Fibroblast of lung (primary cell): ENCODE data around the gene ITPR2. TPM values are rescaled to one million over a fixed set of nuclear protein-coding genes. Genes with fewer than 3 reads are reported as not detected.

Source experiments
- DNase-seq, 2 donors: peaks; one replicate each; pipeline versions ENCODE4 v3.0.0 to v3.0.0-alpha.2; 2010; ENCODE audit warnings: low read depth in 2 of 2
- H2AFZ ChIP-seq: 2 replicates; pipeline ENCODE4 v1.5.1; 2012; ENCODE audit warnings: low read length, control low read depth, inconsistent platforms
- H3K27ac ChIP-seq: 2 replicates; pipeline ENCODE4 v1.5.1; 2011; ENCODE audit warnings: low read length, control low read depth; ENCODE audit not compliant: insufficient read depth
- H3K27me3 ChIP-seq: 2 replicates; pipeline ENCODE4 v1.5.1; 2011; ENCODE audit warnings: mild to moderate bottlenecking, low read length; ENCODE audit not compliant: control insufficient read depth, insufficient read depth
- H3K36me3 ChIP-seq: 2 replicates; pipeline ENCODE4 v1.5.1; 2011; ENCODE audit warnings: low read length; ENCODE audit not compliant: control insufficient read depth, insufficient read depth
- H3K4me1 ChIP-seq: 2 replicates; pipeline ENCODE4 v1.5.1; 2011; ENCODE audit warnings: low read length; ENCODE audit not compliant: control insufficient read depth, insufficient read depth; ENCODE audit errors: extremely low read depth
- H3K4me2 ChIP-seq: 2 replicates; pipeline ENCODE4 v1.5.1; 2011; ENCODE audit warnings: low read length, control low read depth; ENCODE audit not compliant: insufficient read depth; ENCODE audit errors: extremely low read depth
- H3K4me3 ChIP-seq, 4 experiments: fragments of 200-600 bp in 1 of 4; sonication (generic) in 1 of 4; replicated peaks in 1 of 4; 2 replicates each; pipeline ENCODE4 v1.5.1; 2011 to 2016; ENCODE audit warnings: low read length in 4 of 4, low read depth in 3 of 4, mild to moderate bottlenecking in 3 of 4, control low read depth in 2 of 4, inconsistent platforms in 1 of 4, mixed read lengths in 1 of 4; ENCODE audit not compliant: insufficient read depth in 1 of 4; ENCODE audit errors: control extremely low read depth in 1 of 4
- H3K79me2 ChIP-seq: 2 replicates; pipeline ENCODE4 v1.5.1; 2012; ENCODE audit warnings: mild to moderate bottlenecking, low read length, inconsistent platforms; ENCODE audit not compliant: control insufficient read depth, insufficient read depth
- H3K9ac ChIP-seq: 2 replicates; pipeline ENCODE4 v1.5.1; 2011; ENCODE audit warnings: mild to moderate bottlenecking, low read length, control low read depth; ENCODE audit not compliant: insufficient read depth
- H3K9me3 ChIP-seq: 2 replicates; pipeline ENCODE4 v1.5.1; 2012; ENCODE audit warnings: low read depth, low read length; ENCODE audit not compliant: control insufficient read depth, insufficient read depth
- H4K20me1 ChIP-seq: 2 replicates; pipeline ENCODE4 v1.5.1; 2011; ENCODE audit warnings: low read length; ENCODE audit not compliant: control insufficient read depth, insufficient read depth; ENCODE audit errors: extremely low read depth
- EZH2 ChIP-seq: IDR thresholded peaks from 2 replicates; pipeline ENCODE4 v1.5.1; 2012; ENCODE audit warnings: low read length, control low read depth, mild to moderate bottlenecking; ENCODE audit errors: missing control alignments
- polyA plus RNA-seq, 2 donors: library from polyadenylated mRNA; depleted of rRNA in 1 of 2; stranded (reverse) in 1 of 2; unstranded in 1 of 2; fragments of >200 nt; gene quantifications; 2 replicates each; pipeline ENCODE4 v1.2.1, GENCODE V29; 2011 to 2012; ENCODE audit warnings: missing spikeins in 1 of 2
- total RNA-seq: library from RNA; depleted of rRNA; stranded (reverse); fragments of >200 nt; gene quantifications from 2 replicates; pipeline ENCODE4 v1.2.1, GENCODE V29; 2014
- TF ChIP-seq, protein P1 (sequence below), 2 donors: IDR thresholded peaks in 1 of 2; conservative IDR thresholded peaks in 1 of 2; 1 replicate in 1 of 2; 2 replicates in 1 of 2; pipeline ENCODE4 v1.5.1; 2011 to 2012; ENCODE audit warnings: low read length in 2 of 2, control low read depth in 1 of 2, inconsistent platforms in 1 of 2, low read depth in 1 of 2, mild to moderate bottlenecking in 1 of 2

Gene ITPR2
- total and polyA plus RNA-seq, 2 donors (not counting 1 experiment from before 2014, with no cell fraction given): 5.1 to 24.6 TPM

DNA sequence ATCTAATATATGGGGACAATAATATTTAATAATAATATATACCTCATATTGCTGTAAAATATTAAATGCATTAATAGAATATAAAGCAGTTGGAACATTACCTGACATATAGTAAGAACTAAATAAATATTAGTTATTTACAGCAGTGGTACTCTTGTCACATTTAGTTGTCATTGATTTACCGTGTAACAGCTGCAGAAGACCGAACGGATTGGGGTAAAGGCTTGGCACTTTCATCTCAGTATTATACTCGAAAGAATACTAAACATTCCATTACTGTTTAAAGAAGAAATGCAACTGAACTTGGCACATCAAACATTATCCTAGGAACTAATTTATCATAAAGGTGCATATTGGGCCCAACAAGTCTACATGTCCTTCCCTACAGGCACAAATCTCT lies 61.1 kb downstream of the ITPR2 start:
- Histone ChIP-seq H3K9me3 (no peaks in the 10 kb centered on the region), H3K27me3 (no peaks in the 10 kb centered on the region), H4K20me1 (no peaks in the 10 kb centered on the region), H3K9ac (no peak overlapping the region), H3K27ac (no peak overlapping the region), H3K4me3 (no peak overlapping the region), H3K4me2 (no peak overlapping the region), H3K4me1 (no peaks in the 10 kb centered on the region), H3K79me2 (no peaks in the 10 kb centered on the region), H3K36me3 (no peaks in the 10 kb centered on the region), H2AFZ (no peak overlapping the region)
- TF ChIP-seq, protein P1, sequence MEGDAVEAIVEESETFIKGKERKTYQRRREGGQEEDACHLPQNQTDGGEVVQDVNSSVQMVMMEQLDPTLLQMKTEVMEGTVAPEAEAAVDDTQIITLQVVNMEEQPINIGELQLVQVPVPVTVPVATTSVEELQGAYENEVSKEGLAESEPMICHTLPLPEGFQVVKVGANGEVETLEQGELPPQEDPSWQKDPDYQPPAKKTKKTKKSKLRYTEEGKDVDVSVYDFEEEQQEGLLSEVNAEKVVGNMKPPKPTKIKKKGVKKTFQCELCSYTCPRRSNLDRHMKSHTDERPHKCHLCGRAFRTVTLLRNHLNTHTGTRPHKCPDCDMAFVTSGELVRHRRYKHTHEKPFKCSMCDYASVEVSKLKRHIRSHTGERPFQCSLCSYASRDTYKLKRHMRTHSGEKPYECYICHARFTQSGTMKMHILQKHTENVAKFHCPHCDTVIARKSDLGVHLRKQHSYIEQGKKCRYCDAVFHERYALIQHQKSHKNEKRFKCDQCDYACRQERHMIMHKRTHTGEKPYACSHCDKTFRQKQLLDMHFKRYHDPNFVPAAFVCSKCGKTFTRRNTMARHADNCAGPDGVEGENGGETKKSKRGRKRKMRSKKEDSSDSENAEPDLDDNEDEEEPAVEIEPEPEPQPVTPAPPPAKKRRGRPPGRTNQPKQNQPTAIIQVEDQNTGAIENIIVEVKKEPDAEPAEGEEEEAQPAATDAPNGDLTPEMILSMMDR (conservative IDR thresholded peaks at IDR 0.05 in 1 of 2, IDR thresholded peaks at IDR 0.05 in 1 of 2; ENCODE audit: low read depth in 1 of 2, low read length in 2 of 2): no peak
- TF ChIP-seq EZH2: no peak
- no peak for DNase-seq

DNA sequence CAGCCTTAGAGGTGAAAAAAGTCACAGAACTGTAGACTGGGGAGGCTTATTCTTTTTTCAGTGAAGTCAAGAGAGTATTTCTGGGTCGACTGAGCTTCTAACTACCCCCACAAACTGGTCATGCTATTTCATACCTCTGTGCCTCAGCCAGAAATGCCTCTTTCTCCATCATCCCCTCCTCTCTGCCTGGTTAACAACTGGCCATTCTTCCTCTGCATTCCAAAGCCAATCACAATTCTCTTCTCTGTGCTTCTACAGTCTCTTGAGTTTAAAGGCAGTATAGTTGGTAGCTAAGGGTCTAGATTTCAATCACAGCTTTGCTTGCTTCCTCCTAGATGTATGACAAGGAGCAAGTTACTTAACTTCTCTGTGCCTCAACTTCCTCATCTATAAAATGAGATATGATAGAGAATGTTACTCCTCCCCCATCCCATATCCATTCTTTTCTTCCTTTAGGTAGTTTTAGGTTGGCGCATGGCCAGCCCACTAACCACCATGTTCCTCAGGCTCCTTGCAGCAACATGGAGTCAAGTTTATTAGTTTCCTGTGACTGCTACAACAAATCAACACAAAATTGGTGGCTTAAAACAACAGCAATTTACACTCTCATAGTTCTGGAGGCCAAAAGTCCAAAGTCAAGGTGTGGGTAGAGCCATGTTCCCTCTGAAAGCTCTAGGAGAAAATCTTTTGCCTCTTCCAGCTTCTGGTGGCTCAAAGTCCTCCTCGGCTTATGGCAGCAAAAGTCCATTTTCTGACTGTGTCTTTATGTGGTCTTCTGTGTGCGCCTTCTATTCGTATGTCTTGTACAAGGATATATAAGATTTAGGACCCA lies 62.5 kb downstream of the ITPR2 start:
- no peaks in the 10 kb centered on the region for H3K27me3 ChIP-seq
- no peaks in the 10 kb centered on the region for H3K36me3 ChIP-seq
- H3K4me3 ChIP-seq: no peak overlapping the region
- H3K4me1 ChIP-seq: no peaks in the 10 kb centered on the region
- no peak for TF ChIP-seq EZH2
- TF ChIP-seq, protein P1 (conservative IDR thresholded peaks at IDR 0.05 in 1 of 2, IDR thresholded peaks at IDR 0.05 in 1 of 2; ENCODE audit: low read depth in 1 of 2, low read length in 2 of 2): no peak
- H3K79me2 ChIP-seq: no peaks in the 10 kb centered on the region
- H3K27ac ChIP-seq: no peak overlapping the region
- no peak overlapping the region for H3K4me2 ChIP-seq
- H2AFZ ChIP-seq: no peak overlapping the region
- no peaks in the 10 kb centered on the region for H3K9me3 ChIP-seq
- DNase-seq: no peak
- H4K20me1 ChIP-seq: no peaks in the 10 kb centered on the region
- H3K9ac ChIP-seq: no peak overlapping the region

DNA sequence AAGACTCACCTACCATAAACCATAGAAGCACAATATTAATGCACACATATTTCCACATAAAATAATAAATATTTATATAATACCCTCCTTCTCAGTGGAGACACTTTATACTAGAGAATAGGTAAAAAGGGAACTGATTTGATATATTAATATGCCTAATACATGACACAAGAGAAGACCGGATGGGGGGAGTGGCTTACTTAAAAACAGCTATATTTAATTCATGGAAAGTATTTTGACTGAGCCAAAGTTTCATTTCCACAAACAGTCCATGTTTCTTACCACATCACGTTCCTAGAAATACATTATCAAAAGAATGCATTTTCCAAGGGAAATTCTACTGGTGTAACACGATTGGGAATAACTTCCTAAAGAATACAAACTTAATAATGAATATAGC lies 63.4 kb downstream of the ITPR2 start:
- H3K36me3 ChIP-seq: no peaks in the 10 kb centered on the region
- no peak overlapping the region for H3K27ac ChIP-seq
- no peaks in the 10 kb centered on the region for H3K27me3 ChIP-seq
- no peaks in the 10 kb centered on the region for H3K4me1 ChIP-seq
- TF ChIP-seq, protein P1 (conservative IDR thresholded peaks at IDR 0.05 in 1 of 2, IDR thresholded peaks at IDR 0.05 in 1 of 2; ENCODE audit: low read depth in 1 of 2, low read length in 2 of 2): no peak
- no peak for TF ChIP-seq EZH2
- DNase-seq: no peak
- no peaks in the 10 kb centered on the region for H4K20me1 ChIP-seq
- no peak overlapping the region for H2AFZ ChIP-seq
- no peak overlapping the region for H3K4me2 ChIP-seq
- no peak overlapping the region for H3K4me3 ChIP-seq
- no peak overlapping the region for H3K9ac ChIP-seq
- H3K9me3 ChIP-seq: no peaks in the 10 kb centered on the region
- no peaks in the 10 kb centered on the region for H3K79me2 ChIP-seq
